Epithelial cell of esophagus (primary cell): Measurements from ENCODE around the gene RPS2.

Experiments
- DNase-seq: peaks from one replicate; pipeline ENCODE4 v3.0.0; 2010; ENCODE audit warnings: low read depth
- H3K4me3 ChIP-seq: 2 replicates; pipeline ENCODE4 v1.5.1; 2011; ENCODE audit warnings: mild to moderate bottlenecking, low read length, control low read depth
- CTCF ChIP-seq: IDR thresholded peaks from 2 replicates; pipeline ENCODE4 v1.5.1; 2011; ENCODE audit warnings: low read depth, mild to moderate bottlenecking, low read length, control low read depth, inconsistent platforms; ENCODE audit not compliant: insufficient read depth; ENCODE audit errors: missing control alignments

Gene RPS2

GRCh38 chr16:1946495-1947368 lies 17.9 kb downstream of the RPS2 start:
- no peak overlapping the region for H3K4me3 ChIP-seq
- no peak for TF ChIP-seq CTCF
- DNase-seq = no peak

- TF ChIP-seq CTCF = no peak
- DNase-seq = no peak
- no peak overlapping the region for H3K4me3 ChIP-seq
Observed at GRCh38 chr16:1945559-1946391, 18.9 kb downstream of the RPS2 start.

DNA sequence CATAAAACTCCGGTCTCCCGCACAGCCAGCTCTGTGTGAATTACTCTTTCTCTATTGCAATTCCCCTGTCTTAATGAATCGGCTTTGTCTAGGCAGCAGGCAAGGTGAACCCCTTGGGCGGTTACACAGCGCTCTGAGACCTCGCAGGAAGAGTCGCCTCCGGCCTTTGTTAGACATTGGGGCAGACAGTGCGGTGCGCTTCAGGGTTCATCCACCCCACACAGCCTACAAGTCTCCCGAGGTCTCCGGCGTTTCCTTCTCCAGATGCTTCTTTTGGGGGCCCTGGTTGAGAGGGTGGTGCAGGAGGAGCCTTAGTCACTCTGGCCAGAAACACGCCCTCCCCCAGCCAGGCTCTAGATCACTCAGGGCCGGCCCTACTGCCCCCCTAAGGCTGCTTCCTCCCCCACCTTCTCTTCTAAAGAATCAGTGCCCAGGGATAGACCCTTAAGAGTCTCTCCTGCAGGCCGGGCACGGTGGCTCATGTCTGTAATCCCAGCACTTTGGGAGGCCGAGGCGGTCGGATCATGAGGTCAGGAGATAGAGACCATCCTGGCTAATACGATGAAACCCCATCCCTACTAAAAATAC lies 19.9 kb downstream of the RPS2 start:
- no peak overlapping the region for H3K4me3 ChIP-seq
- no peak for TF ChIP-seq CTCF
- DNase-seq = no peak

DNA sequence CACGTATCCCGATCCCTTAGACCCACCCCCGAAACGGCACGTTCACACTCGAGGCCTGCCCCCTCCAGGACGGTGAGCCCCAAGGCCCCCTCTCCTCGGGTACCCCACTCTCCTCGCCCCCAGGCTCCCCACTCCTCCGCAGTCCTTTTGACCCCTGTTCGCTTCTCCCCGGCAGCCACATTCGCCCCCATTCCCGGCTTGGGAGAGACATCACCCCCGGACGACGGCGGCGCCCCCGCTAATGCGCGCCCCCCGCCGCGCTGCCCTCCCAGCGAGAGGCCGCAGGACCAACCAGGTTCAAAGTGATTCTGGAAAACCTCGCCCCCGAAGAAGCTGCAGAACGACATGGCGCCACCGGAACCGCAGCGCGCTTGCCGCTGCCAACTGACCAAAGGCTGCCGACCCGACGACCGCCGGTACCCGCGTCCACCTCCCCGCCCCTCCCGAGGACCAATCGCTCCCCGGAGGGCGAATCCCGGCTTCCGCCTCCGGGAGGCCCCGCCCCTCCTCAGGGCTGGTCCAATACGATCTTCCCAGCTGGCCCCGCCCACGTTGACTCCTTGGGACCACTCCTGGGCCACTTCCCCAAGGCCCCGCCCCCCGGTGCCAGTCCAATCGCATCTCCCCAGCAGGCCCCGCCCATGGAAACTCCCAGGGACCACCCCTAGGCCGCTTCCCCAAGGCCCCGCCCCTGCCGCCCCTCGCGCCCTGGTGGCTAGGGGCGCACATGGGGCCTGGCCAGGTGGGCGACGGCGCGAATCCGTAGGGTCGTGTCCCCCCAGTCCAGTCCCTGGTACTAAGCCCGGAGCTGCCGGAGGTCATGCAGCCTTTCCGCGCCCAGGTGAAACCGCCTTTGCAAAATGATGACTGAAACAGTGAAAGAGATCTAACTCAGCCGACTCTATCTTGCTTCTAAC lies 21.6 kb downstream of the RPS2 start, which contains the start of gene MSRB1:
MSRB1 (minus strand) TSS at position 390 of the 917 bp plus-strand sequence; CDS start at position 347, 43 bp downstream.
- H3K4me3 ChIP-seq = peak within 1 kb of the TSS; percentile 74
- peak; percentile 98 for DNase-seq
- no peak for TF ChIP-seq CTCF

DNA sequence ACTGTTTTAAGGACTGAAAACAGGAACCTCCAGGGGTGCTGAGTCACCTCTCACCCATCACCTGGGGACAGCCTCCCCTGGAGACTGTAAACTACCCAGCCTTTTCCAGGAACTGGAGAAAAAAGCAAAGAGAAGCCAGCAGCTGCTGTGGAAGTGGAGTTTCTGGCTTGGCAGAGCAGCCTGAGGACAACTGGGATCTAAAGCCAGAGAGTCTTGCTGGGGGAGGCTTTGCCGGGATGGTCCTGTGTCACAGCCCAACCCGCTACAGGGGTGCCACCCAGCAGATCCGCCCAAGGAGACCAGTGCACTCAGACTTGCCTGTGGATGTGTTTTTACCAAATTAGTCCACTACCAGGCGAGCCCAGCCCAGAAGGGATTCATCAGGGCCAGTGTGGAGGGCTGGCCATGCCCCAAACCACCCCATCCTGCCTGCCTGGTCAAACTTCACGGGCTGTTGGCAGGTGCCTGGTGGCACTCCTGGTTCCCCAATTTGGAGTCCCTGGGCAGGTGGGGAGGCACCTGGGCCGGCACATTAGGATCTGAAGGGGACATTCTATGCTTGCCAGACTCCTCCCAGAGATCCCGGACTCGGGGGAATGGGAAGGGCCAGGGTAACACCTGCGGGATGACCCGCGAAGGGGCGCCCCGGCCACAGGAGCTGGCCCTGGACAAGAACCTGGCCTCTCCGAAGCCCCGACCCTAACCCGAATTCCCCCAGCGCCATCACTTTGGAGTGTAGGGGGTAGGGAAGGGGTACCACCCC lies 22.4 kb downstream of the RPS2 start:
- TF ChIP-seq CTCF = no peak
- peak overlapping the region; percentile 74 for H3K4me3 ChIP-seq
- DNase-seq = peak; percentile 56
